ENCODE results near the gene AKAP13. TPM values are rescaled to one million over a fixed set of nuclear protein-coding genes. Genes with fewer than 3 reads are reported as not detected.

The AKAP13 gene
- total RNA-seq, 1 experiment from 2014 or later, result 49.6 TPM

- no peak for DNase-seq
- POLR2A ChIA-PET, result no interaction called here
- H3K36me3 Mint-ChIP-seq (ENCODE audit: insufficient read depth, unreplicated experiment), result no peaks in the 10 kb centered on the region
Measured at GRCh38 chr15:85396554-85396953, 16.2 kb downstream of the AKAP13 start.

GRCh38 chr15:85397151-85397550, 16.7 kb downstream of the AKAP13 start:
- Mint-ChIP-seq H3K27ac (ENCODE audit: unreplicated experiment) (no peak overlapping the region), H3K4me3 (ENCODE audit: unreplicated experiment) (no peak overlapping the region), H3K27me3 (ENCODE audit: insufficient read depth, unreplicated experiment) (no peaks in the 10 kb centered on the region), H3K36me3 (ENCODE audit: insufficient read depth, unreplicated experiment) (no peaks in the 10 kb centered on the region), H3K4me1 (ENCODE audit: low read depth, unreplicated experiment) (peaks cover 28% of the 10 kb centered on the region), H3K9me3 (ENCODE audit: unreplicated experiment) (no peaks in the 10 kb centered on the region)
- H3K36me3 ChIP-seq (ENCODE audit: control insufficient read depth, insufficient read depth, low read length), result no peaks in the 10 kb centered on the region
- no peak overlapping the region for H3K4me3 ChIP-seq (ENCODE audit: low read depth, low read length)
- ChIA-PET POLR2A (no interaction called here), CTCF (no interaction called here)
- H3K9me3 ChIP-seq, result 0 out of 2 replicates have a peak, but pooled peaks cover 2% of the 10 kb centered on the region
- no TSS peak for BruUV-seq (replicated peaks)
- TF ChIP-seq, protein P1, sequence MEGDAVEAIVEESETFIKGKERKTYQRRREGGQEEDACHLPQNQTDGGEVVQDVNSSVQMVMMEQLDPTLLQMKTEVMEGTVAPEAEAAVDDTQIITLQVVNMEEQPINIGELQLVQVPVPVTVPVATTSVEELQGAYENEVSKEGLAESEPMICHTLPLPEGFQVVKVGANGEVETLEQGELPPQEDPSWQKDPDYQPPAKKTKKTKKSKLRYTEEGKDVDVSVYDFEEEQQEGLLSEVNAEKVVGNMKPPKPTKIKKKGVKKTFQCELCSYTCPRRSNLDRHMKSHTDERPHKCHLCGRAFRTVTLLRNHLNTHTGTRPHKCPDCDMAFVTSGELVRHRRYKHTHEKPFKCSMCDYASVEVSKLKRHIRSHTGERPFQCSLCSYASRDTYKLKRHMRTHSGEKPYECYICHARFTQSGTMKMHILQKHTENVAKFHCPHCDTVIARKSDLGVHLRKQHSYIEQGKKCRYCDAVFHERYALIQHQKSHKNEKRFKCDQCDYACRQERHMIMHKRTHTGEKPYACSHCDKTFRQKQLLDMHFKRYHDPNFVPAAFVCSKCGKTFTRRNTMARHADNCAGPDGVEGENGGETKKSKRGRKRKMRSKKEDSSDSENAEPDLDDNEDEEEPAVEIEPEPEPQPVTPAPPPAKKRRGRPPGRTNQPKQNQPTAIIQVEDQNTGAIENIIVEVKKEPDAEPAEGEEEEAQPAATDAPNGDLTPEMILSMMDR (IDR thresholded peaks at IDR 0.05; ENCODE audit: insufficient read depth in 1 of 2, low read depth in 1 of 2, low read length in 1 of 2, severe bottlenecking in 1 of 2, unreplicated experiment in 1 of 2), result no peak
- H3K27me3 ChIP-seq (replicated peaks; ENCODE audit: control insufficient read depth, insufficient read depth, low read length), result no peaks in the 10 kb centered on the region
- no peak for DNase-seq
- intact Hi-C loops (cut with micrococcal nuclease; ENCODE audit: unreplicated experiment), result no loop called here
- peaks cover 27% of the 10 kb centered on the region for H3K4me1 ChIP-seq

More at GRCh38 chr15:85396554-85396953, 16.2 kb downstream of the AKAP13 start:
- CTCF ChIA-PET, result no interaction called here
- Histone ChIP-seq H3K36me3 (ENCODE audit: control insufficient read depth, insufficient read depth, low read length) (no peaks in the 10 kb centered on the region), H3K4me1 (peaks cover 27% of the 10 kb centered on the region), H3K9me3 (0 out of 2 replicates have a peak, but pooled peaks cover 2% of the 10 kb centered on the region), H3K4me3 (ENCODE audit: low read depth, low read length) (no peak overlapping the region), H3K27me3 (replicated peaks; ENCODE audit: control insufficient read depth, insufficient read depth, low read length) (no peaks in the 10 kb centered on the region)
- Mint-ChIP-seq H3K4me3 (ENCODE audit: unreplicated experiment) (no peak overlapping the region), H3K4me1 (ENCODE audit: low read depth, unreplicated experiment) (peaks cover 28% of the 10 kb centered on the region), H3K9me3 (ENCODE audit: unreplicated experiment) (no peaks in the 10 kb centered on the region), H3K27me3 (ENCODE audit: insufficient read depth, unreplicated experiment) (no peaks in the 10 kb centered on the region), H3K27ac (ENCODE audit: unreplicated experiment) (no peak overlapping the region)
- intact Hi-C loops (cut with micrococcal nuclease; ENCODE audit: unreplicated experiment), result no loop called here
- TF ChIP-seq, protein P1 (IDR thresholded peaks at IDR 0.05; ENCODE audit: insufficient read depth in 1 of 2, low read depth in 1 of 2, low read length in 1 of 2, severe bottlenecking in 1 of 2, unreplicated experiment in 1 of 2), result no peak
- no TSS peak for BruUV-seq (replicated peaks)

DNA sequence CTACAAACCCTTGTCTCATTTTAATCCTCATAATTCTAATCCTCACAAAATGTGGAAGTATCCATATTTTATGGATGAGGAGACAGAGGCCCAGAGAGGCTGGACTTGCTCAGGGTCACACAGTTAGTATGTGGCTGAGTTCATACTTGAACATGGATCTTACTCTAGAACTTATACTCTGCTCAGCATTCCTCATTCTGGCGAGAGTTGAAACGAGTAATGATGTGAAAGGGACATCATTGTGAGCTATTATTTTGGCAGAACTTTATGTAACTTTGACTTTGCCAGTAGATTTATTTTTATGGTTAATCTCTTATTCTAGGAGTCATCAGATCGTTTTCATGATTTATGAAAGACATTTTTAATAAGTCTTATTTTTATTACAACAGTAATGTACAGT, 17.5 kb downstream of the AKAP13 start:
- H3K4me3 ChIP-seq (ENCODE audit: low read depth, low read length), result no peak overlapping the region
- ChIA-PET CTCF (no interaction called here), POLR2A (no interaction called here)
- Mint-ChIP-seq H3K4me3 (ENCODE audit: unreplicated experiment) (no peak overlapping the region), H3K27ac (ENCODE audit: unreplicated experiment) (no peak overlapping the region), H3K36me3 (ENCODE audit: insufficient read depth, unreplicated experiment) (no peaks in the 10 kb centered on the region), H3K4me1 (ENCODE audit: low read depth, unreplicated experiment) (peaks cover 26% of the 10 kb centered on the region), H3K9me3 (ENCODE audit: unreplicated experiment) (no peaks in the 10 kb centered on the region), H3K27me3 (ENCODE audit: insufficient read depth, unreplicated experiment) (no peaks in the 10 kb centered on the region)
- H3K9me3 ChIP-seq, result 0 out of 2 replicates have a peak, but pooled peaks cover 2% of the 10 kb centered on the region
- no peaks in the 10 kb centered on the region for H3K27me3 ChIP-seq (replicated peaks; ENCODE audit: control insufficient read depth, insufficient read depth, low read length)
- no peaks in the 10 kb centered on the region for H3K36me3 ChIP-seq (ENCODE audit: control insufficient read depth, insufficient read depth, low read length)
- TF ChIP-seq, protein P1 (IDR thresholded peaks at IDR 0.05; ENCODE audit: insufficient read depth in 1 of 2, low read depth in 1 of 2, low read length in 1 of 2, severe bottlenecking in 1 of 2, unreplicated experiment in 1 of 2), result no peak
- no peak for DNase-seq
- BruUV-seq (replicated peaks), result no TSS peak
- intact Hi-C loops (cut with micrococcal nuclease; ENCODE audit: unreplicated experiment), result no loop called here
- peaks cover 23% of the 10 kb centered on the region for H3K4me1 ChIP-seq
